Esophagus squamous epithelium (tissue), 4 donors: Measurements from ENCODE around the gene GET4.

Experiments
- POLR2A ChIP-seq, 4 donors: fragments of 450-650 bp; IDR thresholded peaks; one replicate each; pipeline ENCODE4 v1.6.1; 2017; ENCODE audit warnings: antibody characterized with exemption in 4 of 4, mild to moderate bottlenecking in 4 of 4, moderate library complexity in 3 of 4
- TF ChIP-seq, protein P1 (sequence below), 6 experiments: fragments of 450-650 bp in 4 of 6; fragments of 200-600 bp in 2 of 6; sonication (generic) in 2 of 6; IDR thresholded peaks; one replicate each; pipeline ENCODE4 v1.5.1; 2016 to 2019; ENCODE audit warnings: antibody characterized with exemption in 6 of 6, mild to moderate bottlenecking in 4 of 6, moderate library complexity in 4 of 6

DNA sequence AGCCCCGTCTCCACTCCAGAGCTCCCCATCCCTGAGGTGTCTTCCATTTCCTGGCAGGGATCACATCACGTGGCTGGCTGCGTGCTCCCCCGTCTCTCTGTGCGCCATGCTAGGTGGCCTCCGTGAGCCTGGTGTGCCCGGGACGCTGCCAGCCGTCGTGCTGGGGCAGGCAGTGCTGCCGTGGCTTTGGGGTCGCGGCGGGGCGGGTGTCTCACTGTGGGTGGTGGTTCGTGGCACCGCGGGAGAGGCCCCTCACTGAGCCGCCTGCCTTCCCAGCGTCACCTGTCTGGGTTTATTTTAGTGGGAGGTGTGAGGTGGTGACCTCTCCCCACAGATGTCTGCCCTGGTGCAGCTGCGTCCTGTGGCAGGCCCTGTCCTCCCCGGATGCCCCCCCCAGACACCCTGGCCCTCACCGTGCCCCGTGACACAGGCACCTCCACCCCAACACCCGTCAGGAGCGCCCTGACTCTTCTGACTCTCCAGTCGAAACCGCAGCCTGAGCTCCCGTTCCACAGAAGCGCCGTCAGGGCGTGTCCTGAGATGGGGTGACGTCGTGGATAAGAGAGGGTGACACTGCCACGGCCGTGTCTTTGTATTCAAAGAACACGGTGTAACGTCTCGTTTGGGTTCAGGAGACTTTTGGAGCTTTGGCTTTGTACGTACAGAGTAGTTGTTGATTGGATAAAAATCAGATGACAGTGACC is 18.0 kb downstream of the GET4 start:
- TF ChIP-seq, protein P1, sequence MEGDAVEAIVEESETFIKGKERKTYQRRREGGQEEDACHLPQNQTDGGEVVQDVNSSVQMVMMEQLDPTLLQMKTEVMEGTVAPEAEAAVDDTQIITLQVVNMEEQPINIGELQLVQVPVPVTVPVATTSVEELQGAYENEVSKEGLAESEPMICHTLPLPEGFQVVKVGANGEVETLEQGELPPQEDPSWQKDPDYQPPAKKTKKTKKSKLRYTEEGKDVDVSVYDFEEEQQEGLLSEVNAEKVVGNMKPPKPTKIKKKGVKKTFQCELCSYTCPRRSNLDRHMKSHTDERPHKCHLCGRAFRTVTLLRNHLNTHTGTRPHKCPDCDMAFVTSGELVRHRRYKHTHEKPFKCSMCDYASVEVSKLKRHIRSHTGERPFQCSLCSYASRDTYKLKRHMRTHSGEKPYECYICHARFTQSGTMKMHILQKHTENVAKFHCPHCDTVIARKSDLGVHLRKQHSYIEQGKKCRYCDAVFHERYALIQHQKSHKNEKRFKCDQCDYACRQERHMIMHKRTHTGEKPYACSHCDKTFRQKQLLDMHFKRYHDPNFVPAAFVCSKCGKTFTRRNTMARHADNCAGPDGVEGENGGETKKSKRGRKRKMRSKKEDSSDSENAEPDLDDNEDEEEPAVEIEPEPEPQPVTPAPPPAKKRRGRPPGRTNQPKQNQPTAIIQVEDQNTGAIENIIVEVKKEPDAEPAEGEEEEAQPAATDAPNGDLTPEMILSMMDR (IDR thresholded peaks at IDR 0.05) = no peak
- no peak for TF ChIP-seq POLR2A (IDR thresholded peaks at IDR 0.05)
